ENCODE data around the gene CUL2. TPM values are rescaled to one million over a fixed set of nuclear protein-coding genes. Genes with fewer than 3 reads are reported as not detected.

CUL2 gene
- total RNA-seq, 2 donors from 2014 or later: 15.5 to 17.3 TPM

DNA sequence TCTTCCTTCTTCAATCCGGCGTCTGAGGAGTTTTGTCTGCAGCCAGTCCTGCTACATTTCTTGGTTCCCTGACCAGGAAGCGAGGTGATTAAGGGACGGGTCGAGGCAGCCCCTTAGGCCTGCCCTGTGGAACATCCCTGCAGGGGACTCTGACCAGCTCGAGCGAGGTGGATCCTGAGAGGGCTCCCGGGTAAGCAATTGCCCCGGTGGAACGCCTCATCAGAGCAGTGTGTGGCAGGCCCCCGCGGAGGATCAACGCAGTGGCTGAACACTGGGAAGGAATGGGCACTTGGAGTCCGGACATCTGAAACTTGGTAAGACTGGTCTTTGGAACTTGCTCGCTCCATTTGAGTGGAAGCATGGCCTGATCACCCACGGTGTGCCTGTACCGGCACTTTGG lies 121.0 kb downstream of the CUL2 start:
- DNase-seq (ENCODE audit: low spot score): no peak
- Histone ChIP-seq H3K36me3 (no peaks in the 10 kb centered on the region), H3K4me3 (no peak overlapping the region), H3K4me1 (peaks cover 0 to 15% of the 10 kb centered on the region in 2 donors), H3K9me3 (no peaks in the 10 kb centered on the region), H3K27ac (no peak overlapping the region), H3K27me3 (no peaks in the 10 kb centered on the region)
- TF ChIP-seq, protein P1, sequence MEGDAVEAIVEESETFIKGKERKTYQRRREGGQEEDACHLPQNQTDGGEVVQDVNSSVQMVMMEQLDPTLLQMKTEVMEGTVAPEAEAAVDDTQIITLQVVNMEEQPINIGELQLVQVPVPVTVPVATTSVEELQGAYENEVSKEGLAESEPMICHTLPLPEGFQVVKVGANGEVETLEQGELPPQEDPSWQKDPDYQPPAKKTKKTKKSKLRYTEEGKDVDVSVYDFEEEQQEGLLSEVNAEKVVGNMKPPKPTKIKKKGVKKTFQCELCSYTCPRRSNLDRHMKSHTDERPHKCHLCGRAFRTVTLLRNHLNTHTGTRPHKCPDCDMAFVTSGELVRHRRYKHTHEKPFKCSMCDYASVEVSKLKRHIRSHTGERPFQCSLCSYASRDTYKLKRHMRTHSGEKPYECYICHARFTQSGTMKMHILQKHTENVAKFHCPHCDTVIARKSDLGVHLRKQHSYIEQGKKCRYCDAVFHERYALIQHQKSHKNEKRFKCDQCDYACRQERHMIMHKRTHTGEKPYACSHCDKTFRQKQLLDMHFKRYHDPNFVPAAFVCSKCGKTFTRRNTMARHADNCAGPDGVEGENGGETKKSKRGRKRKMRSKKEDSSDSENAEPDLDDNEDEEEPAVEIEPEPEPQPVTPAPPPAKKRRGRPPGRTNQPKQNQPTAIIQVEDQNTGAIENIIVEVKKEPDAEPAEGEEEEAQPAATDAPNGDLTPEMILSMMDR (IDR thresholded peaks at IDR 0.05): no peak

DNA sequence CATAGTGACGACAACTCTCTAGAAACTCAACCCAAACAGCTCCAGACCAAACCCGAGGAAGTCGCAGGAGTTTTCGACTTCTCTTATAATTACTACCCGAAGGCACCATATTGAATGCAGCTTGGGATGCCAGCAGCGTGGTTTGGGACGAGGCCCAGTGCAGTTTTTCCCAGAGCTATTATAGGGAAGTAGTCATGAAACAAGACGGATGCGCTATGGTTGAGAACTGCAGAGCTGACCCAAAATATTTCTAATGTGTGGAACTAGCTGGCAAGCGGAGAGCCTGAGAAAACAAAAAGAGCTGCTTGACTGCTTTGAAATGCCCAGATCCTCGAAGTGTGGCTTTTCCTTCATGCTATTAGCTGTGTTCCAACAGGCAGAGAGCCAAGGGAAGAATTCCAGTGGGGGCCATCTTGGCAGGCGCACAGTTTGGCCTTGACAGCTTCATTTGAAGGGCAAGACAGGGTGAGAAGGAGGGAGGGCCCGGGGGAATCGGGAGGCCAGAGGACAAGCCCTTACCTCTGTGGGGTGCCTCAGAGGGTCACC lies 122.7 kb downstream of the CUL2 start:
- DNase-seq (ENCODE audit: low spot score): no peak
- Histone ChIP-seq H3K9me3 (no peaks in the 10 kb centered on the region), H3K27ac (no peak overlapping the region), H3K27me3 (no peaks in the 10 kb centered on the region), H3K4me3 (no peak overlapping the region), H3K36me3 (no peaks in the 10 kb centered on the region), H3K4me1 (peaks cover 0 to 15% of the 10 kb centered on the region in 2 donors)
- TF ChIP-seq, protein P1 (IDR thresholded peaks at IDR 0.05): no peak

DNA sequence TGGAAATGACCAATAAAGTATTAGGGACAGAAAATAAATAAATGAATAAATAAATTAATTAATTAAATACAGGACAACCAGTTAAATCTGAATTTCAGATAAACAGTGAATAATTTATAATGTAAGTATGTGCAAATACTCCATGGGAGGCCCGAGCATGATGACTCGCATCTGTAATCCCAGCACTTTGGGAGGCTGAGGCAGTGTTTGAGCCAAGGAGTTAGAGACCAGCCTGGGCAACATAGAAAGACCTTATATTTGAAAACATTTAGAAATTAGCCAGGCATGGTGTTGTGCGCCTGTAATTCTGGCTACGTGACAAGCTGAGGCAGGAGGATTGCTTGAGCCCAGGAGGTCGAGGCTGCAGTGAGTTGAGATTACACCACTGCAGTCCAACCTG lies 123.7 kb downstream of the CUL2 start:
- H3K27me3 ChIP-seq: no peaks in the 10 kb centered on the region
- H3K36me3 ChIP-seq: no peaks in the 10 kb centered on the region
- TF ChIP-seq, protein P1 (IDR thresholded peaks at IDR 0.05): no peak
- no peak overlapping the region for H3K4me3 ChIP-seq
- H3K9me3 ChIP-seq: no peaks in the 10 kb centered on the region
- no peak for DNase-seq (ENCODE audit: low spot score)
- H3K4me1 ChIP-seq: peaks cover 0 to 10% of the 10 kb centered on the region in 2 donors
- H3K27ac ChIP-seq: no peak overlapping the region

DNA sequence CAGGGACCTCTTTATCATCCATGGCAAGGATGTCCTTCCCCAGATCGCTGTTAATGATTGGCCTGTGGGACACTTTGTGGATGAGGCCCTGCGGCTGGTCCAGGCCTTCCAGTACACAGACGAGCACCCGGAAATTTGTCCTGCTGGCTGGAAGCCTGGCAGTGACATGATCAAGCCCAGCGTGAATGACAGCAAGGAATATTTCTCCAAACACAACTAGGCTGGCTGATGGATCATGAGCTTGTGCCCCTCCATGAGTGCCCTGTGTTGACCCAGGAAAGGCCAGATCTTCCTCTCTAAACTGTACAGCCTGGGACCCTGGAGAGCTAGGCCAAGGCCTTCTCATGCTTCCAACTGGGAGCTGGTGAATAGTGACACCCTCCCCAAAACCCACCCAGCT lies 124.1 kb downstream of the CUL2 start:
- Histone ChIP-seq H3K4me1 (peaks cover 0 to 6% of the 10 kb centered on the region in 2 donors), H3K27ac (no peak overlapping the region), H3K36me3 (no peaks in the 10 kb centered on the region), H3K4me3 (no peak overlapping the region), H3K27me3 (no peaks in the 10 kb centered on the region), H3K9me3 (no peaks in the 10 kb centered on the region)
- TF ChIP-seq, protein P1 (IDR thresholded peaks at IDR 0.05): no peak
- no peak for DNase-seq (ENCODE audit: low spot score)

DNA sequence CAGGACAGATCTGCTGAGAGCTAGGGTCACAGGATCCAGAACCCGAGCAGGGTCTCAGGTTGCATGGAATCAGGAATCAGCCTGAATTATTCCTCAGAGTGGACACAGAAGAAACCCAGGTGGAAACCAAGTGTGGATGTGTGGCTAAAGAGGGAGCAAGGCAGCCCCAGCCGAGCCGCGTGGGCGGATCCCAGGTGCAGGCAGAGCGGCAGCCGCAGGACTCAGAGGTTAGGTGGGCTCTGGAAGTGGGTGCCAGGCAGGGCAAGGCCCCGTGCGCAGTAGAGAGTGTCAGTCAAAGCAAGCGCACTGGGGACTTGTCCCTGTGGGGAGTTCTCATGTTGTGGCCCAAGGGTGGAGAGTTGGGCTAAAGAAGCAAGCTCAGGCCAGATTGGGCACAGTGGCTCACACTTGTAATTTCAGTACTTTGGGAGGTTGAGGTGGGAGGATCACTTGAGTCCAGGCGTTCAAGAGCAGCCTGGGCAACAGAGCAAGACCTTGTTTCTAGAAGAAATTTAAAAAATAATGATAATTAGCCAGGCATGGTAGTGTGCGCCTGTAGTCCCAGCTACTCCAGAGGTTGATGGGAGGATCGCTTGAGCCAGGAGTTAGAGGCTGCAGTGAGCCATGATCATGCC lies 125.9 kb downstream of the CUL2 start:
- H3K36me3 ChIP-seq: no peaks in the 10 kb centered on the region
- H3K27me3 ChIP-seq: no peaks in the 10 kb centered on the region
- peaks cover 0 to 6% of the 10 kb centered on the region in 2 donors for H3K4me1 ChIP-seq
- TF ChIP-seq, protein P1 (IDR thresholded peaks at IDR 0.05): no peak
- DNase-seq (ENCODE audit: low spot score): no peak
- H3K4me3 ChIP-seq: no peak overlapping the region
- H3K9me3 ChIP-seq: no peaks in the 10 kb centered on the region
- no peak overlapping the region for H3K27ac ChIP-seq

DNA sequence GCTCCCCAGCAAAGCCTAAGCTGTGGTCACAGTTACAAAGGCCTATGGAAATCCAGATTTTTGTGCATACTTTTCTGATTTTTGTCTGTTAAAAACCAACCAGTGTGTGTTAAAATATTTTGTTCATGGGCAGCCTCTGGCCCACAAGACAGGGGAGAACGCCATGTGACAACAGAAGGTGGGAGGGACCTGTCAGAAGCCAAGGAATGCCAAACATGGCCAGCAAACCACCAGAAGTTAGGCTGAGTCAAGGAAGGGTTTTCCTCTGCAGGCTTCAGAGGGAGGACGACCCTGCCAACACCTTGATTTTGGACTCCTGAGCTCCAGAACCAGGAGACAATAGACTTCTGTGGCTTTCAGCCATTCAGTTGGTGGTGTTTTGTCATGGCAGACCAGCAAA lies 127.3 kb downstream of the CUL2 start:
- no peaks in the 10 kb centered on the region for H3K27me3 ChIP-seq
- DNase-seq (ENCODE audit: low spot score): no peak
- H3K36me3 ChIP-seq: no peaks in the 10 kb centered on the region
- TF ChIP-seq, protein P1 (IDR thresholded peaks at IDR 0.05): no peak
- no peaks in the 10 kb centered on the region for H3K9me3 ChIP-seq
- no peak overlapping the region for H3K4me3 ChIP-seq
- H3K4me1 ChIP-seq: peaks cover 0 to 6% of the 10 kb centered on the region in 2 donors
- H3K27ac ChIP-seq: no peak overlapping the region

Measured in right atrium auricular region (tissue), 2 donors.